ENCODE results near the gene DUS1L. TPM values are rescaled to one million over a fixed set of nuclear protein-coding genes. Genes with fewer than 3 reads are reported as not detected.

DUS1L gene
- polyA plus RNA-seq, 4 donors, result 52.7 to 105 (median 69.9) TPM

DNA sequence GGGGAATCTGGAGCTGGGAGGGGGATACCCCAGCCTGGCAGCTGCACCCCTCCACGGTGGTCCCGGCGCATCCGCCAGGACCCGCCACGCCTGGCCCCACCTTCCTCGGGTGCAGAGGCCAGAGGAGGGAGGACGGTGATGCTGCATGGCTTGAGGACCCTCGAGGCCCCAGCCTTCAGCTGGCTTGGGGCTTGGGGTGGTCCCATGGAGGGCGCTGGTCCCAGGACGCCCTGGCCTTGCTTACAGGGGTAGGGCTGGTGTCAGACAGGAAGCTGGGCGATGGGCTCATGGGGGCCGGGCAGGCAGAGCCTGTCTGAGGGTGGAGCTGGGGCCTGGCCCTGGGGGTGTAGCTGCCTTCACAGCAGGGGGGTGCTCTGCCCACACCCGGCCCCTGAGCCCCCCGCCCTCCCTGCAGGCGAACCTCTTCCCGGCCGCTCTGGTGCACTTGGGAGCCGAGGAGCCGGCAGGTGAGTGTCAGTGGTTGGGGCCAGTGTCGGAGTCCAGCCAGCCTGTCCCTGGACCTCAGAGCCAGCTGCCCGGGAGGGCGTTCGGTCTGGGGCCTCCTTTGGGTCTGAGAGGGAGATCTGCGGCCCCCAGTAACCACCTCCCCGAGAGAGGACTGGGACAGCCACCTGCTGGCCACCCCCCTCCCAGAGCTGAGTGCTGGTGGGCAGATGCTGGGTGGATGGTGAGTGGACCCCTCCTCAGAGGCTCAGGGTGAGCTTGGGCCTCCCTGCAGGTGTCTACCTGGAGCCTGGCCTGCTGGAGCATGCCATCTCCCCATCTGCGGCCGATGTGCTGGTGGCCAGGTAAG lies 49.3 kb downstream of the DUS1L start:
- no peak for DNase-seq (ENCODE audit: low read depth in 4 of 4, low spot score in 3 of 4)

DNA sequence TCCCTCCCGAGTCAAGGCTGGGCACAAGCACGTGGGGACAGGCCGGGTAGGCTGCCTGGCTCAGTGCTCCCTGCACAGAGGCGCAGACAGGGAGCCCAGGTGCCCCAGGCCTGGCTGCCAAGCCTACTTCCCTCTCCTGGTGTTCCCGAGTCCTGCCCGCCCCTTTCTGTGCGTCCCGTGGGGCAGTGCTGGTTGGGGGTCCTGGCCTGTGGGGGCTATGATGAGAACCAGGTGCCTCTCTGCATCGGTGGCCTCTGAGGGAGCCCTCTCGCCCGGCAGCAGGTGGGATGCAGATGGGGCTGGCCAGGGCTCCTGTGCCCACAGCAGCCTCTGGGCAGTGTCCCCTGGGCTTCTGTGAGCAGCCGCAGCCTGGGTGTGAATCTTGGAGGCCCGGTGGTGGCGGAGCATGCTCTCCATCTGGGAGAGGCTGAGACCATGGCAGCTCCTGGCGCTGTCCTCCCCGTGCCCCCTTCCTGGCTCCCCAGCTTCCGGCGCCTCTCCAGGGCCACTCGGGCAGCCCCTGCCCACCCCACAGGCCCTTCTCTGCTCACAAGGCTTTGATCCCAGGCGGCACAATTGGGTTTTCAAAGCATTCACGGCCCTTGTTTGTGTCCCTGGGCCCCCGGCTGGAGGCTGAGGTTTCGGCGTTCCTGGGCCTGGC lies 50.2 kb downstream of the DUS1L start:
- no peak for DNase-seq (ENCODE audit: low read depth in 4 of 4, low spot score in 3 of 4)

DNA sequence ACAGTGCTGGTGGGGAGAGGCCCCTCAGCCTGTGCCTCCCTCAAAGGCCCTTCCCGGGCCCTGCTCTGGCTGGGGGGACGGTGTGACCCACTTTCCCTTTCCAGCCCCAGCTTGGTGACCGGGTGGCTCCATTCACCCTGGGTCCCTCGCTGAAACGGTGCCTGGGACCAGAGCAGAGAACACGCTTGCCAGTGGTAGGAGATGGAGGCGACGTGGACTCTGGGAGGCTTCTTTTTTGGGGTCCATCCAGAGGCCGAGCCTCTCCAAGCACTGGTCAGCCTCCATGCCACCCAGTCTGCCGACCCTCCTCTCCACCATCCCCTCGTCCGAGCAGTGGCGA lies 50.7 kb downstream of the DUS1L start:
- DNase-seq (ENCODE audit: low read depth in 4 of 4, low spot score in 3 of 4), result no peak

DNA sequence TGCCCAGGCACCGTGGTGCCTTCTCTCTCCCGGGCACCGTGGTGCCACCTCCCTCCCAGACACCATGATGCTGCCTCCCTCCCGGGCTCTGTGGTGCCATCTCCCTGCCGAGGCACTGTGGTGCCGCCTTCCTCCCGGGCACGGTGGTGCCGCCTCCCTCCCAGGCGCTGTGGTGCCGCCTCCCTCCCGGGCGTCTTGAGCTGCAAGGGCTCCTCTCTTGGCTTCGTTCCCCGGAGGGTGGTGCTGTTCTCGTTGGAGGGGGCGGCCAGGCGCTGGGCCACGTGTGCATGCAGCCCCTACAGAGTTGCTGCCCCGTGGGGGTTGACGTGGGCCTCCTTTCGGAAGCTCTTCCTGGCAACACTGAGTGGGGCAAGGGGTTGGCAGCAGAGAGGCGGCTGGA lies 51.2 kb downstream of the DUS1L start:
- no peak for DNase-seq (ENCODE audit: low read depth in 4 of 4, low spot score in 3 of 4)

GRCh38 chr17:82013772-82014321 lies 51.8 kb downstream of the DUS1L start:
- no peak for DNase-seq (ENCODE audit: low read depth in 4 of 4, low spot score in 3 of 4)

DNA sequence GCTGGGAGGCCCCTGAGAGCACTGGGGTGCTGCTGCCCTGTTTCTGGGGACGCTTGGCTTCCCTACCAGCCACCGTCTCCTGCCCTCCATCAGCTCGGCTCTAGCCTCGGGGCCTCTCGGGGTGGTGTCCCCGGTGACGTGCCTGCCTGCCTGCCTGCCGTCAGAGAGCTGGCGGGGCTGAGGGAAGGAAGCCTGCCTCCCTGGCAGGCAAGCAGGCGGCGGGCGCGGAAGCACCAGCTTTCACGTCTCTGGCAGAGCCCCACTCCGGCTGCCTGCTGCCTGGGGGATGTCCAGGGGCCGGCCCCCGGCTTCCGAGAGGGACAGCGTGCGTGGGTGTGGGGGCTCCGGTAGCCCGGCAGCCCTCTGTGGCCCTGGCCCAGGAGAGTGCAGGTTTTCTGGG lies 52.3 kb downstream of the DUS1L start:
- no peak for DNase-seq (ENCODE audit: low read depth in 4 of 4, low spot score in 3 of 4)

- no peak for DNase-seq (ENCODE audit: low read depth in 4 of 4, low spot score in 3 of 4)
These were observed 52.8 kb downstream of the DUS1L start for GRCh38 chr17:82012640-82013295.

- no peak for DNase-seq (ENCODE audit: low read depth in 4 of 4, low spot score in 3 of 4)
These were observed 53.4 kb downstream of the DUS1L start for GRCh38 chr17:82012261-82012639.

- DNase-seq (ENCODE audit: low read depth in 4 of 4, low spot score in 3 of 4), result no peak
These were observed 53.9 kb downstream of the DUS1L start for GRCh38 chr17:82011617-82012187.

DNA sequence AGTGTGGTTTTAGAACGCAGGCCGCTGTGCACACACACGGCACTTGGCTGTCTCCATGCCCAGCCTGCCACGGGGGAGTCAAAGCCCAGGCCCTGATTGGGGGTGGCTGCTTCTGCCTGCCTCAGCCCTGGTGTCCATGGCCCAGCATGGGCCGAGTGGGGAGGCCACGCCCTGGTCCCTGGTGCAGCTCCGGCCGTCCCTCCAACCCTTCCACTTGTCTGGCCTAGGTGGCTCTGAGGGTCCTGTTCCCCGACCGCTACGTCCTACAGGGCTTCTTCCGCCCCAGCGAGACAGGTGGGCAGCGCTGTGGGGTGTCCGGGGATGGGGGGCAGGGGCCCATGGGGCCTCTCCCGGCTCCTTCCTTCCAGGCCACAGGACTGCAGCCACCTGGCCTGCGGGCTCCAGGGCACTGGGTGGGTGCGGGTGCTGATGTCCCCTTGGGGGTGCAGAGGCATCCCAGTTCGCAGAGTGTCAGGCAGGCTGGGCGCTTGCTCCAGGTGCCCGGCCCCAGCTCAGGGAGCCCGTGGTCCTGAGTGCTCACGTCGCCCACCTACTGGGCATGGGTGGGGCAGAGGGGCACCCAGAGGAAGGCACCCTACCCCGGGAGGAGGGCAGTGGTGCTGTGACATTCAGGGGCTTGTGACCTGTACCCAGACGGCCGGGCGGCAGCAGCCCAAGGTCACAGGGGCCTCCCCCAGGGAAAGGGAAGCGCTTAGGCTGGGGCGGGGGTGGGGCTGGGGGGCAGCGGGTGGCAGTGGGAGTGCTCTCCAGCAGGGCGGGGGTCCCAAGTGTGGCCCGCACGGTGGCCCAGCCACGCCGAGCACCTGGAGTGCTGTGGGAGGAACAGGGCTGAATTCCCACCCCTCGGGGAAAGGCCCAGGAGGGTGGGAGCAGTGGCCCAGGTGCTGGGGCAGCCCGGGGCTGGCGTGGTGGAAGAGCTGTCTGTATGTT lies 54.8 kb downstream of the DUS1L start:
- DNase-seq (ENCODE audit: low read depth in 4 of 4, low spot score in 3 of 4), result no peak

GRCh38 chr17:82009413-82009812 lies 56.2 kb downstream of the DUS1L start:
- DNase-seq (ENCODE audit: low read depth in 4 of 4, low spot score in 3 of 4), result no peak

DNA sequence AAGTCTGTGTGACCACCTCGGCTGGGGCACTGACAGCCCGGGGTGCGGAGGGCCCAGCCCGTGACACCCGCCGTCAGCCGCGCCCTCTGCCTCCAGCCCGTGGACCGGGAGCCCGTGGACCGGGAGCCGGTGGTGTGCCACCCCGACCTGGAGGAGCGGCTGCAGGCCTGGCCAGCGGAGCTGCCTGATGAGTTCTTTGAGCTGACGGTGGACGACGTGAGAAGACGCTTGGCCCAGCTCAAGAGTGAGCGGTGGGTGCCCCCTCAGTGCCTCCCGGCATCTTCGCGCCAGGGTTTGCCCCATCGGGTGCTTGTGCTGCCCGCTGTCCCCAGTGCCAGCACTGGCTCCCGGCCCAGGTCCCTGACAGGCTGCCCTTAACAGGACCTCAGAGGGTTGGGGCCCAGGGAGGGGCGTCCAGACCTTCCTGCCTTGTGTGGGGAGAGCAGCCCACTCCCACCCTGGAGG lies 56.6 kb downstream of the DUS1L start:
- no peak for DNase-seq (ENCODE audit: low read depth in 4 of 4, low spot score in 3 of 4)

GRCh38 chr17:82008258-82008940 lies 57.2 kb downstream of the DUS1L start:
- DNase-seq (ENCODE audit: low read depth in 4 of 4, low spot score in 3 of 4), result no peak

Other genes with a start within 250 kb of the DUS1L start
- 100 to 1,000 TPM in 1 of 4 donors, 10 to 100 TPM in 3; 76.5 to 114 (median 90.4) TPM for gene MCRIP1, start 232.5 kb downstream of the DUS1L start, polyA plus RNA-seq (ENCODE audit: insufficient read length in 4 of 4)
- gene PPP1R27, start 230.8 kb downstream of the DUS1L start, polyA plus RNA-seq (ENCODE audit: insufficient read length in 4 of 4), result under 1 TPM in 3 of 4 donors, not detected in 1; 0.14 to 0.58 (median 0.26) TPM
- gene P4HB, start 205.3 kb downstream of the DUS1L start, polyA plus RNA-seq (ENCODE audit: insufficient read length in 4 of 4), result 100 to 1,000 TPM; 409 to 482 (median 447) TPM
- gene ARHGDIA, start 194.5 kb downstream of the DUS1L start, polyA plus RNA-seq (ENCODE audit: insufficient read length in 4 of 4), result 100 to 1,000 TPM; 165 to 238 (median 183) TPM
- gene ALYREF, start 174.2 kb downstream of the DUS1L start, polyA plus RNA-seq (ENCODE audit: insufficient read length in 4 of 4), result 10 to 100 TPM; 66.2 to 85.2 (median 73.7) TPM
- gene ANAPC11, start 174.1 kb downstream of the DUS1L start, polyA plus RNA-seq (ENCODE audit: insufficient read length in 4 of 4), result 100 to 1,000 TPM in 1 of 4 donors, 10 to 100 TPM in 3; 69.4 to 105 (median 73.2) TPM
- 1 to 10 TPM in 1 of 4 donors, under 1 TPM in 3; 0.33 to 1.4 (median 0.50) TPM for gene NPB, start 163.6 kb downstream of the DUS1L start, polyA plus RNA-seq (ENCODE audit: insufficient read length in 4 of 4)
- gene PCYT2, start 154.4 kb downstream of the DUS1L start, polyA plus RNA-seq (ENCODE audit: insufficient read length in 4 of 4), result 10 to 100 TPM; 13.4 to 47.8 (median 41.3) TPM
- gene SIRT7, start 147.6 kb downstream of the DUS1L start, polyA plus RNA-seq (ENCODE audit: insufficient read length in 4 of 4), result 10 to 100 TPM in 3 of 4 donors, 1 to 10 TPM in 1; 7.7 to 22.0 (median 11.1) TPM
- gene MAFG, start 138.1 kb downstream of the DUS1L start, polyA plus RNA-seq (ENCODE audit: insufficient read length in 4 of 4), result 10 to 100 TPM in 3 of 4 donors, 1 to 10 TPM in 1; 9.6 to 14.8 (median 12.0) TPM
- gene PYCR1, start 128.5 kb downstream of the DUS1L start, polyA plus RNA-seq (ENCODE audit: insufficient read length in 4 of 4), result 10 to 100 TPM; 29.4 to 75.5 (median 31.5) TPM
- under 1 TPM in 3 of 4 donors, not detected in 1; 0.07 to 0.26 (median 0.07) TPM for gene MYADML2, start 118.6 kb downstream of the DUS1L start, polyA plus RNA-seq (ENCODE audit: insufficient read length in 4 of 4)
- 1 to 10 TPM in 3 of 4 donors, under 1 TPM in 1; 0.30 to 3.0 (median 2.4) TPM for gene NOTUM, start 104.6 kb downstream of the DUS1L start, polyA plus RNA-seq (ENCODE audit: insufficient read length in 4 of 4)
- gene ASPSCR1, start 88.2 kb downstream of the DUS1L start, polyA plus RNA-seq (ENCODE audit: insufficient read length in 4 of 4), result 10 to 100 TPM; 19.5 to 39.0 (median 23.1) TPM
- 10 to 100 TPM; 32.0 to 50.3 (median 34.4) TPM for gene CENPX, start 42.9 kb downstream of the DUS1L start, polyA plus RNA-seq (ENCODE audit: insufficient read length in 4 of 4)
- 10 to 100 TPM in 3 of 4 donors, 1 to 10 TPM in 1; 9.7 to 18.1 (median 12.1) TPM for gene LRRC45, start 42.5 kb downstream of the DUS1L start, polyA plus RNA-seq (ENCODE audit: insufficient read length in 4 of 4)
- gene RAC3, start 34.1 kb downstream of the DUS1L start, polyA plus RNA-seq (ENCODE audit: insufficient read length in 4 of 4), result 10 to 100 TPM; 10.2 to 14.1 (median 12.1) TPM
- 10 to 100 TPM; 35.6 to 91.2 (median 78.5) TPM for gene DCXR, start 28.1 kb downstream of the DUS1L start, polyA plus RNA-seq (ENCODE audit: insufficient read length in 4 of 4)
- gene RFNG, start 14.0 kb downstream of the DUS1L start, polyA plus RNA-seq (ENCODE audit: insufficient read length in 4 of 4), result 10 to 100 TPM; 36.9 to 61.9 (median 40.6) TPM
- gene GPS1, start 13.9 kb downstream of the DUS1L start, polyA plus RNA-seq (ENCODE audit: insufficient read length in 4 of 4), result 100 to 1,000 TPM in 2 of 4 donors, 10 to 100 TPM in 2; 70.7 to 141 (median 101) TPM
- gene FASN, start 32.4 kb upstream of the DUS1L start, polyA plus RNA-seq (ENCODE audit: insufficient read length in 4 of 4), result 10 to 100 TPM; 30.3 to 56.9 (median 38.0) TPM
- gene CCDC57, start 147.0 kb upstream of the DUS1L start, polyA plus RNA-seq (ENCODE audit: insufficient read length in 4 of 4), result 10 to 100 TPM; 33.4 to 79.9 (median 43.5) TPM
- gene SLC16A3, start 163.2 kb upstream of the DUS1L start, polyA plus RNA-seq (ENCODE audit: insufficient read length in 4 of 4), result 10 to 100 TPM in 3 of 4 donors, 1 to 10 TPM in 1; 6.6 to 16.3 (median 13.0) TPM
- gene CSNK1D, start 207.9 kb upstream of the DUS1L start, polyA plus RNA-seq (ENCODE audit: insufficient read length in 4 of 4), result 100 to 1,000 TPM in 3 of 4 donors, 10 to 100 TPM in 1; 88.6 to 125 (median 117) TPM